ENCODE results near the gene ABCA3.
"Not testable (repeated sequence)": the region's sequence is repeated elsewhere in the genome, so short reads cannot be mapped to it uniquely, and the experiment has no call there.

The ABCA3 gene

DNA sequence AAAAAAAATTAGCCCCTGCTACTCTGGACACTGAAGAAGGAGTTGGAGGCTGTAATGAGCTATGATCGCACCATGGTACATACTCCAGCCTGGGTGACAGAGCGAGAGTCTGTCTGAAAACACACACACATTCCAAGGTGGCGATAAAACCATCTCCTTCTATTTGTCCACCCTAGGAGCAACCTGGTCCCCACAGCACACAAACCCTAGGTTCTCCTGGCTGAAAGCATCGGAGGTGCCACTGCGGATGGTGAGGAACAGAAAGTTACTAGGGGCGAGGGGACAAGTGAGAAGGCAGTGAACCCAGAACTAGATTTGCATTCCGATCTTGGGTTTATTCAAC is 87.8 kb downstream of the ABCA3 start:
- no peak for DNase-seq (ENCODE audit: low spot score)

DNA sequence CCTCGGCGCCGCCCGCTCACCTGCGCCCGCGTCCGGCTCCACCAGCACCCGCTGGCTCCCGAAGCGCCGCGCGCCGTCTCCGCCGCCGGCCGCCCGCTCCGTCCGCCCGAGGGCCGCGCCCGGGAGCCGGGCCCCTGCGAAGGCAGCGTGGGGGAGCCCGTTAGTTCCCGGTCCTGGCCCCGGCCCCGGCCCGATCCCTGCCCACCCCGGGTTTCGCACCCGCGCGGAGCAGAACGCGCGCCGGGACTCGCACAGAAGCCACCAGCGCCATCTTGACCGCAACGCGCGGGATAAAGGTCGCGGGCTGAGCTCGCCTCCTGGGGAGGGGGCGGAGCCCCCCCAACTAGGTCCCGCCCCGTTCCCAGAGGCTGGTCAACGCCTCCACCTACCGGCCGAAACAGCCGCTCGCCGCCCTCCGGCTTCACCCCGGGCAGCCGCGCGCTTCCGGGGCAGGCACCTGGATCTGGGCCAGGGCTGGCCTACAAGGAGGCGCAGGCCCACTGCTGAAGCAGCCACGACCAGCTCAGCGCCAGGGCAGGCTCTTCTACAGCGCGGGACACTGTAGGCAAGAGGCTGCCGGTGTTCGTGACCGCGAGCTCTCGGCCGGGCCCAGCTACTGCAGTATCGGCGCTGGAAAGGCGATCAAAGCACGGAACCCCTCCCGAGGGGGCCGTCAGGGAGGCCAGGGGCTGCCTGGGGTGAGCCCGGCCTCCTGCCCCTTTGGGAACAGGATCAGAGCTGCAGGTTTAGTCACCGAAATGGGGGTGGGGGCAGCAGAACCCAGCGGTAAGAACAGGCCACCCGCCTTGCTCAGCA is 89.0 kb downstream of the ABCA3 start, which contains the start of gene ECI1:
Gene ECI1, minus strand, starts transcription at position 292 of the 816 bp plus-strand sequence. Its CDS starts 21 bp downstream, at position 271.
- DNase-seq (ENCODE audit: low spot score) = peak; percentile 92

DNA sequence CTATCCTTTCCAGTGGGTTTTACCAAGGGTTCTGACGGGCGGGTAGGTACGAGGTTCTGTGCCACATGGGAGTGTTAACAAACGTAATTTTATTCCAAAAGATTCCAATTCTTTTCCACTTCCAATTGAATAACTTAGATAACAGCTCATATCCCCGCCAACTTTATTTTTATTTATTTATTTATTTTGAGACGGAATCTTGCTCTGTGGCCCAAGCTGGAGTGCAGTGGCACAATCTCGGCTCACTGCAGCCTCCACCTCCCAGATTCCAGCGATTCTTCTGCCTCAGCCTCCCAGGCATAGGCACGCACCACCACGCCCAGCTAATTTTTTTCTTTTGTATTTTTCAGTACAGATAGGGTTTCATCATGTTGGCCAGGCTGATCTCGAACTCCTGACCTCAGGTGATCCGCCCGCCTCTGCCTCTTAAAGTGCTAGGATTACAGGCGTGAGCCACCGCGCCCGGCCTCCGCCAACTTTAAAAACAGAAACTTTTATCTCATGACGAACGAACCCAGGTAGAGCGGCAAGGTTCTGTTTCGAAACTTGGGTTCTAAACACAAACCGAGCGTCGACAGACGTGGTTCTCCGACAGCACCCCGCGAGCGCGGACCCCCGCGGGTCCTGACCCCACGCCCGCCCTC is 89.8 kb downstream of the ABCA3 start:
- DNase-seq (ENCODE audit: low spot score) = peak; percentile 39

DNA sequence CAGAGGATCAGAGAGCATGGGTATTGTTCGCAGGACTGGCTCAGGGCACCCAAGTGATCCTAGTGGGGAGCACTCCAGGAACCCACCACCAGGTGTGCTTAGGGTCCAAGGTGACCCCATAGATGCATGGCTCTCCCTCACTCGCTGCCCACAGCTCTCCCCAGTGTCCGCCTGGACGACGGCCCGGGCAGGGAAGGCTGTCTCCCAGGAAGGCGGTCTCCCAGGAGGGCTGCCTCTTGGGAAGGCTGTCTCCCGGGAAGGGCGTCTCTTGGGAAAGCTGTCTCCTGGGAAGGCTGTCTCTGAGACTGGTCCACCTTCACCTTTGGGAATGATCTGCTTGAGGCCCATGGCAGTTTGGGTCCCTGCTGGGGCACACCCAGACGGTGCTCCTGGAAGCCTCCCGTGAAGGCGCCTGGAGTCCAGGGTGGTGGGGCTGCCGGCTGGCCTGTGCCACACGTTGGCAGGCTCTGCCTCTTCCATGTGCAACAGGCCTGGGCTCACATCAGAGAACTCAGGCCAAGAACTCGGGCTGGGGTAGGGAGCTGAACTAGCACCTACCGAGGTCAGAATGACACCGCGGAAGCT is 94.1 kb downstream of the ABCA3 start:
- no peak for DNase-seq (ENCODE audit: low spot score)

DNA sequence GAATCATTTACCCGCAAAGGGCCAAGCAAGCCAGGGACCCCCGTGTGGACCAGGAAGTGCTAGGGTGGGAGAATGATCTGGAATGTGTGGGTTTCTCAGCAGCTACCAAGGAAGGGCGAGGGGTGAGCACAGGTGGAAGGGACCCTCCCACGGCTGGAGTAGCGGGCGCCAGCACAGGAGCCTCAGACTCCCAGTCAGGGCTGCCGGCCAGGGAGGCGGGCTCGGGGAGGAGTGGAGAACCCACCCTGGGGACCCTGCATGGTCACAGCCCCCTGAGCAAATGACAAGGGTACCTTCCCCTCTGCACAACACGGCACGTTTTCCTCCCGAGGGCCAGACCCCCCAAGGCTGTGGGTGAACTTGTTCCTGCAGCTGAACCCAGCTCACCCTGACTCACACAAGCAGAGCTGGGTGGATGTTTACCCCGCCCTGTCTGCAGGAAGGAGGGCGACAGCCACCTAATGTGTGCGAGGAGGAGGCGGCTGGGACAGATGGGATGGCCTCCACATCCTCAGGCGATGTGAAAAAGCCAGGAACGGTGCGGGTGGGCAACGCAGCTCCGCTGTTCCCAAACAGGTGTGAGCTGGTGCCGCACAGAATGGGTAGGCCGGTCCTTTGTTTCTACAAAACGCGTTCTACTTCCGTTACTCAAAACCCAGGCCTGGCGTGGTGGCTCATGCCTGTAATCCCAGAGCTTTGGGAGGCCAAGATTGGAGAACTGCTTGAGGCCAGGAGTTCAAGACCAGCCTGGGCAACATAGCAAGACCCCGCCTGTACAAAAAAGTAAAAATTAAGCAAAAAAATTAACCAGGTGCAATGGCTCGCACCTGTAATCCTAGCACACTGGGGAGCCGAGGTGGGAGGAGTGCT is 95.4 kb downstream of the ABCA3 start:
- DNase-seq (ENCODE audit: low spot score) = no peak

DNA sequence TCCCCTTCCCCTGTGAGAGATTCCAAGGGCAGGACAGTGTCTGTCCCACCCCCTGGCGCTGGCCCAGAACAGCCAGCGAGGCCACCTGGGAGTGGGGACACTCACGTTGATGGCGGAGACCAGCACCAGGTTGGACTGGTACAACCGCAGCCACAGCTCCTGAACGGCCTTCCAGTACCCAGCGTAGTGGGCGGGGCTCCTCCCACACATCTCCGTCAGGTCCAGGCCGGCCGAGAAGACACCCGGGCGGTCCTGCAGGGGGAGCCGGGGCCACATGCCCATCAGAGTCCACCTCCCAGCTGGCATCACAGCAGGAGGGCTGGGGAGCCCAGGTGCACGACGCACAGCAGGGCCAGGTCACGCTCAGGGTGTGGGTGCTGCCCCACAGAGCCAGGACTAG is 96.2 kb downstream of the ABCA3 start:
- no peak for DNase-seq (ENCODE audit: low spot score)

DNA sequence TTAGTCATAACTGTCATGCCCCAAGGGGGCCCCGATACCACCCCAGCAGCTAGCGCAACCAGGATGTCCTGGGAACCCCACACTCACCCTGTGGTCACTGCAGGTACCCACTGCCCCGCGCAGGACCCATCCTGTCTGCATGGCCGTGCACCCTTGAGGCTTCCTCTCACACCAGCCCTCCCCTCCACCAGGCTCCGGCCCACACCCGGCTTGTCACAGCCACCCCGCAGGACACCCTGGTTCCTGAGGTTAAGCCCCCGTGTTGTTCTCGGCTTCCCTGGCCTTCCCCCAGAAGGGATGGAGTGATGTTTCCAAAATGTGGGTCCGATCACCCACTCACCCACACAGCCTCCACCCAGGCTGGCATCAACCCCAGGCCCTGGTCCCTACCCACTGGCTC is 96.7 kb downstream of the ABCA3 start:
- no peak for DNase-seq (ENCODE audit: low spot score)

DNA sequence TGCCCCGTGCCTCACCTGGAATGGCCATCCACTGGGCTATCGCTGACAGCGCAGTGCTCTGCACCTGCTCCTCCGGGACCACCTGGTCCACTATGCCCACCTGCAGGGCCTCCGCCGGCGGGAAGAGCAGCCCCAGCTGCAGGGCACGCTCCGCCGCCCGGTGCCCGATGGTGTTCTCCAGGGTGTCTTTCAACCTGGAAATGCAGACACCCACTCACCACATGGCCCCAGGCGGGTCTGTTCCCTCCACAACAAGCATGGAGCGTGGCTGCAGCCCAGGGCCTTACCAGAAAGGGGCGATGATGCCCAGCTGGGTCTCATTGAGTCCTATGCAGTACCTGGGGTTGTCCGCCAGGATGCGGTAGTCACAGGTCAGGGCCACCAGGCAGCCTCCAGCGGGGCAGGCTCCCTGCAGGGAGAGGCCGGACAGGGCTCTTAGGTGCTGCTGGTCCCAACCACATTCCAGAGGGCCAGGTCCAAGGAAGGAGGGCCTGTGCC is 97.4 kb downstream of the ABCA3 start:
- peak; percentile 38 for DNase-seq (ENCODE audit: low spot score)

DNA sequence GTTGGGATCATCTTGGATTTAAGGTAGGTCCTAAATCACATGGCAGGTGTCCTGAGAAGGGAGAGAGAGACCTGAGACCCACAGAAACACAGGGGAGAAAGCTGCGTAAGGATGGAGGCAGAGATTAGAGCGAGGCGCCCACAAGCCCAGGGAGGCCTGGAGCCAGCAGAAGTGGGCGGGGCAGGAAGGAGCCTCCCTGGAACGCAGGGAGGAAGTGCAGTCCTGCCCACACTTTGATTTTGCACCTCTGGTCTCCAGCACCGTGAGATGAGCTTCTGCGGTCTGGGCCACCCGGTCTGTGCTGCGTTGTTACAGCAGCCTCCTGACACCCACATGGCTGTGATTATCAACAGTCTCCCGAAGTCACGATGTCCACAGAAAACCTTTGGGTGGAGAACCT is 97.9 kb downstream of the ABCA3 start:
- DNase-seq (ENCODE audit: low spot score) = no peak

DNA sequence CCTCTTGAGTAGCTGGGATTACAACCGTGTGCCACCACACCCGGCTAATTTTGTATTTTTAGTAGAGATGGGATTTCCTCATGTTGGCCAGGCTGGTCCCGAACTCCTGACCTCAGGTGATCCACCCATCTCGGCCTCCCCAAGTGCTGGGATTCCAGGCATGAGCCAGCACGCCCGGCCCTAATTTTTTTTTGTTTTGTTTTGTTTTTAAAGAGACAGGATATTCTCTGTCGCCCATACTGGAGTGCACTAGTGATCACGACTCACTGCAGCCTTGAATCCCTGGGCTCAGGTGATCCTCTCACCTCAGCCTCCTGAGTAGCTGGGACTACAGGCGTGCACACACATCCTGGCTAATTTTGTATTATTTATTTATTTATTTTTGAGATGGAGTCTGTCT is 100.2 kb downstream of the ABCA3 start:
- not testable (repeated sequence) for DNase-seq (ENCODE audit: low spot score)

DNA sequence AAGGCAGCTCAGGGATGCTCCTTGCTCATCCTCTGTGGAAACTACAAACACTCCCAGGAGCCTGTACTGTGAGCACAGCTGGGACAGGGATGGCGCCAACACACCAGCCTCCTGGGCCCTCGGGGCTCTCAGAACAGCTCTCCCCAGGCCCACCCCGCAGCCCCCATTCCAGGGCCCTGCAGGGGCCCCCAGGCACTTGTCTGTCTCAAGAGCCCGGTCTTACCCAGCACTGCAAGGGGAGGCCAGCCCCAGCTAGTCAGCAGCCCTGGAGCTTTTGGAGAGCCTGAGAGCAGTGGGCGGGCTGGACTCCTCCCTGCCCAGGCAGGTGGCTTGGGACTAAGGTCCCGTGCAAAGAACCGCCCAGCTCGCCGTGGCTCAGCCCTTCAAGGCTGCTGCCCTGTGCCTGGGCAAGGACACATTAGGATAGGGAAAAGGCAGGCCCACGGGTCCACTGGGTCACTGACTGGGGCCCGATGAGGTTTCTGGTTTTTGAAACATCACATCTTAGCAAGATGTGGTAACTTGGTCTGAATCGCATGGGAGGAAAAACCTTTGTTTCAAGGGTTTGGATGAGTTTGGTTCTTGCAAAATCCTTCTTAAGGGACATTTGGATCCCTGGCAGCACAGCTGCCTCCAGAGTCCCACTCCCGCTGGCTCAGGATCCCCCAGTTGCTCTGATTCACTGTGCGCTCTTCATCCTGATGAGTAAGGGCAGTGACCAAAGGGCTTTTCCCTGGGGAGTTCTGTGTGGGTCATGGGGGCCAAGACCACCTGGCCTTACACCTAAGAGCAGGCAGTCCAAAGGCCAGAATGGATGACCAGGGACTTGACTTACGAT is 101.5 kb downstream of the ABCA3 start:
- no peak for DNase-seq (ENCODE audit: low spot score)

DNA sequence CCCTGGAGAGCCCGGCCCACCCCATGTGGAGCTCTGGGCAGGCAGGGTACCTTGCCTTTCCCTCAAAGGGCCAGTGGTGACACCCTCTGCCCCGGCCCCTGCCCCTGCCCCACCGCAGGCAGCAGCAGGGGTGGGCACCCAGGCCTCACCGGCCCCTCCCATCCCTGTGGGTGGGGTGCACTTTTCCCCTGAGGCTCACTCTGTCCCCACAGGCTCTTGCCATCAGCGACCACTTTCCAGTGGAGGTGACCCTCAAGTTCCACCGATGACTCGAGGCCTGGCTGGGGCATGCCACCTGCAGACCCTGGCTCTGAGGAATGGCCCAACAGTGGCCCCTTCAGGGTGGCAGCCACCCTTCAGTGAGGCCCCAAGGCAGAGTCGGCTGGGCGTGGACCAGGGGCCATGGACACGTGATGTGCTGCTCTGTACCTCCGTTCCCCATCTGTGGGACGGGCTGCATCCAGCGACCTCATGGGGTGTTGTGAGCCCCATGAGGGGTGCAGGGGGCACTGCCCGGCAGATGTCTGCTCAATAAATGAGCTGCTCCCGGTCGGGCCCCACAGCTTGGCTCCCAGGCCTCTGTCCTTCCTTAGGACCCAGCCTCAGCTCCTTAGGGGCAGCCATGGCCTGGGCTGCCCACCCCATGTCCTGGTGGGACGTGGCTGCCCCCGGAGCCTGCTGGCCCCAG is 102.2 kb downstream of the ABCA3 start:
- no peak for DNase-seq (ENCODE audit: low spot score)

DNA sequence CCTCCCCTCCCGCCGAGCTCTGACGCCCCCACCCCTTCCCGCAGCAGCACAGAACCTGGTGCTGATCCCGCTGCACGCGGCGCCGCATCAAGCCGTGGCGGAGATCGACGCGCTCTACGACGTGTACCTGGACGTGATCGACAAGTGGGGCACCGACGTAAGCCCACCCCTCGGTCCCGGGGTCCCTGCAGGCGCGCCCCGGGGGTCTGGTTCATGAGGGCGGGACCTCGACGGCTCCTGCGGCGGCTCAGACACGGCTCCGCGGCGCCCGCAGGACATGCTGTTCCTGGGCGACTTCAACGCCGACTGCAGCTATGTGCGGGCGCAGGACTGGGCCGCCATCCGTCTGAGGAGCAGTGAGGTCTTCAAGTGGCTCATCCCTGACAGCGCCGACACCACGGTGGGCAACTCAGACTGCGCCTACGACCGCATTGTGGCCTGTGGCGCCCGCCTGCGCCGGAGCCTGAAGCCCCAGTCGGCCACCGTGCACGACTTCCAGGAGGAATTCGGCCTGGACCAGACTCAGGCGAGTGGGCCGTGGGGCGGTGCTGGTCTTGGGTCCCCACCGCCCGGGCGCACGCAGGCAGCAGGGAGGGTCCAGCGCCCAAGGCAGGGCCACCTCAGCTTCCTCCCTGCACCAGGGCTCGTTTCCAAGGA is 102.9 kb downstream of the ABCA3 start:
- no peak for DNase-seq (ENCODE audit: low spot score)

DNA sequence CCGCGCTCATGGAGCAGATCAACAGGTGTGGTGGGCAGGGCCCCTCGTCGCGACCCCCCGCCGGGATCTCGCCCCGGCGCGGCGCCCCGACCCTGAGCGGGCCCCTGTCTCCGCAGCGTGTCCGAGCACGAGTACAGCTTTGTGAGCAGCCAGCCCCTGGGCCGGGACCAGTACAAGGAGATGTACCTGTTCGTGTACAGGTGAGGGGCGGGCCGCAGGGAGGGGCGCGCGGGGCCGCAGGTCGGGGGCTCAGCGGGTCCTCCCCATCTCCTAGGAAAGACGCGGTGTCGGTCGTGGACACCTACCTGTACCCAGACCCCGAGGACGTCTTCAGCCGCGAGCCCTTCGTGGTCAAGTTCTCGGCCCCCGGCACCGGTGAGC is 103.4 kb downstream of the ABCA3 start:
- DNase-seq (ENCODE audit: low spot score) = no peak

DNA sequence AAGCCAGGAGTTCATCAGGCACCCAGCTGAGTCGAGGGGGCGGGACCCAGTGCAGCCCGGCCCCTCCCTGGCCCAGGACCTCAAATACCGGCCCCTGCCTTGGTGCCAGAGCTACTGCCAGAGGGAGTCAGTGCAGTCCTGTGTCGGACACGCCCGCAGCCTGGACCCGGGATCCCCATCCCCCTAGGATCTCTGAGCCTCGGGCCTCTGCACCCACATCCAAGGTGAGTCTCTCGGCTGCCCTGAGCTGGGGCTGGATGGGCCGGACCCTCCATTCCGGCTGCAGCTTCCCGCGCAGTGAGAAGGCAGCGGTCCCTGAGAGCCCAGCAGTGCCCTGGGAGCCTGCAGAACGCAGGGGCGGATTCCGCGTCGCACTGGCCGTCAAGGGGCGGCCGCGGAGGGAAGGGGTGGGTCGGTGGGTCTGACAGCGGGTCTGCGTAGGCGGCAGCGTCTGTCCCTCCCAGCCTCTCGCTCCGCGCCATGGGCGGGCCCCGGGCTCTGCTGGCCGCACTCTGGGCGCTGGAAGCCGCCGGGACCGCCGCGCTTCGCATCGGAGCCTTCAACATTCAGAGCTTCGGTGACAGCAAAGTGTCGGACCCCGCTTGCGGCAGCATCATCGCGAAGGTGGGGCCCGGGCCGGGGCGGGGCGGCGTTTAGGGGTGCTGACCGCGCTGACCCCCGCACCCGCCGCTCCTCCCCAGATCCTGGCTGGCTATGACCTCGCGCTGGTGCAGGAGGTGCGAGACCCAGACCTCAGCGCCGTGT is 104.0 kb downstream of the ABCA3 start, which contains the start of gene DNASE1L2:
Gene DNASE1L2, plus strand, starts transcription at position 108 of the 765 bp plus-strand sequence. Its CDS starts 373 bp downstream, at position 481.
- no peak for DNase-seq (ENCODE audit: low spot score)

DNA sequence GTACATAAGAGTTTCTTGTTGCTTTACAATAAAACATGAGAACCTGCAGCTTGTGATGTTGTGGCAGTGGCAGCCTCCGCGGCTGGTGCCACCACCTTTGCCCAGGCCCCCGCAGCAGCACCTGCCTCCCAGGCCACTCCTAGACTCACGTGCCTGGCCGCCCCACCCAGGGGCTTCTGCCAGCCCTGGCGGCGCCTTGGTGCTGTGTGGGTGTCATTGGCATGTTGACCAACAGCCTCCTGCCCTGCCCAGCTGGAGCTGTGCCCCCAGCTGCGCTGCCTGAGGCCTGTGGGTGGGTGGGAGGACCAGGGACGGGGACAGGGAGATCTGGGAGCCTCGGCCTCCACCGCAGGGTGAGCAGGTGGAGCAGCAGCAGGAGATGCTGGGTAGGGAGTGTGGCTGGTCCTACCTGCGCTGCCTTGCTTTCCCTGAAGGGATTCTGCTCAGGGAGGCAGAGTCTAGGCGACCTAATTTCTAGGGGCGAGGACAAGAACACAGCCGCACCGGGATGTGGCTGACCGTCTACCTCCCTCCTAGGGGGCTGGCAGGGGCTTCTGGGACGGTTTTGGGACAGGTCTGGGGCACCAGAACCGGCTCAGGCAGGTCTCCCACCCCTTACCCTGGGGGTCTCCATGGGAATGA is 104.7 kb downstream of the ABCA3 start:
- no peak for DNase-seq (ENCODE audit: low spot score)

DNA sequence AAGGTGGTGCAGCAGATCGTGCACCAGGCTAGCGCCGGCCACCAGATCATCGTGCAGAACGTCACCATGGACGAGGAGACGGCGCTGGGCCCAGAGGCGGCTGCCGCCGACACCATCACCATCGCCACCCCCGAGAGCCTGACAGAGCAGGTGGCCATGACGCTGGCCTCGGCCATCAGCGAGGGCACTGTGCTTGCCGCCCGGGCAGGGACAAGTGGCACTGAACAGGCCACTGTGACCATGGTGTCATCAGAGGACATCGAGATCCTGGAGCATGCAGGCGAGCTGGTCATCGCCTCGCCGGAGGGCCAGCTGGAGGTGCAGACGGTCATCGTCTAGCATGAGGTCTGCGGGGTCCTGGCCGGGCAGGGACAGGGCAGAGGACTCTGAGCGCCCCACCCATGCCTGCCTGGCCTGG is 105.3 kb downstream of the ABCA3 start:
- no peak for DNase-seq (ENCODE audit: low spot score)

DNA sequence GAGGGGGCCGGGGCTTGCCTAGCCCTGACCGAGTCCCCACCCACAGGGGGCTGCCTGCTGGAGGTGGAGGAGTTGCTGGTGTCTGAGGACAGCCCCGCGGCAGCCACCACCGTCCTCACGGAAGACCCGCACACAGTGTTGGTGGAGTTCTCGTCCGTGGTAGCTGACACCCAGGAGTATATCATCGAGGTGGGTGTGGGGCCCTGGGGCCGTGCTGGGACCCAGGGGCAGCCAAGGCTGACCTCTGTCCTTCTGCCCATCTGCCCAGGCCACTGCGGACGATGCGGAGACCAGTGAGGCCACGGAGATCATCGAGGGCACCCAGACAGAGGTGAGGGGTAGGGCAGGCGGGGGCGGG is 105.7 kb downstream of the ABCA3 start:
- no peak for DNase-seq (ENCODE audit: low spot score)

Data from hematopoietic multipotent progenitor cell treated with erythropoietin and hydrocortisone succinate and interleukin-3 and kit ligand, for 15 days (in vitro differentiated cells).